Measurements from ENCODE around the gene SNRPD3. TPM values are rescaled to one million over a fixed set of nuclear protein-coding genes. Genes with fewer than 3 reads are reported as not detected.

The SNRPD3 gene
- polyA plus RNA-seq (ENCODE audit: low read depth in 6 of 6): 100 to 1,000 TPM in 4 of 6 donors, 10 to 100 TPM in 2; 73.1 to 141 (median 132) TPM

DNA sequence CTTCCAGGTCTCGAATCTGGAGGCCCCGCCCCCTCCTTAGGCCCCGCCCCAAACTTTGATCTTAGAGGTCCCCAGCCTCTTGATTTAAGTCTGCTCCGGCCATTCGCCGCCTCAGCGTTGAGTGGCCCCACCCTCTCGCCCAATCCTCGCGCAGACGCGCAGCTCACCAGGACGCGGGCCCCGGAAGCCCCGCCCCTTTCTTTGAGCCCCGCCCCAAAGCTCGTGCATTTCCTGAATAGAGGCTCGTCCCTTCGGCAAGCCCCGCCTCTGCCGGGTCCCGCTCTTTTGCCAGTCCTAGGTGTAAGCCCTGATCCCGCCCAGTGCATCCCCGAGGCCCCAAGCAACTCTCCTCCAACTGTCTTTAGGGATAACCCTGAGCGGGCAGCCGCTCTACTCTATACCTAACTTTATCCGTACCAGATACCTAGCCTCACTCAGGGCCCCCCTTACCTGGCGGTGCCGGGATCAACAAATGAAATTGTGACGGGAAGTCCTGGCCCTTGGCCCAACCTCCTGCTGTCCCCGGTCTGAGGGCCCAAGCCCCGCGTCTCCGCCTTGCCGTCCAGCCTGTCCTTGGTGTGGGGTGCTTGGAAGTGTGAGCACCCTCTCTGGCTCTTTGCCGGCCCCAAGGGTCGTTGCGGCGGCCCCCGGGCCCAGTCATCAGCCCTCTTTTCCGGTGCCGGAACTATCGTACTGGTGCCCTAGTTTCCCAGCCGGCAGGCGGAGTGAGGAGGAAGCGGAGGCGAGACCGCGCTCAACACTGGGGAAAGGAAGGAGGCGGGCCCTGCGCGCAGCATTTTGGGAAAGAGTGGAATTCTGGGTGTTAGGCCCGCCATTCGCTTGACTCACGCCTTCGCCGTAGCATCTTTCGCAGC lies at the start of gene SNRPD3:
TSS of gene SNRPD3 (plus strand) at position 835 of the 875 bp plus-strand sequence. CDS start 1,676 bp downstream, outside the sequence.
- H3K27me3 Mint-ChIP-seq: no peaks in the 10 kb centered on the region
- H3K27ac Mint-ChIP-seq: peak within 1 kb of the TSS; percentile 95 to 99 (median 98)
- H3K36me3 Mint-ChIP-seq: peaks cover 12 to 23% of the 10 kb centered on the region in 2 donors
- H3K9me3 Mint-ChIP-seq: no peaks in the 10 kb centered on the region
- peak within 1 kb of the TSS; percentile 92 to 100 (median 99) for H3K4me3 Mint-ChIP-seq
- peaks cover 73 to 87% (median 81%) of the 10 kb centered on the region in 3 donors for H3K4me1 Mint-ChIP-seq
- ATAC-seq (ENCODE audit: low read depth in 2 of 2): peak; percentile 77 to 80
- peak; percentile 96 for DNase-seq

DNA sequence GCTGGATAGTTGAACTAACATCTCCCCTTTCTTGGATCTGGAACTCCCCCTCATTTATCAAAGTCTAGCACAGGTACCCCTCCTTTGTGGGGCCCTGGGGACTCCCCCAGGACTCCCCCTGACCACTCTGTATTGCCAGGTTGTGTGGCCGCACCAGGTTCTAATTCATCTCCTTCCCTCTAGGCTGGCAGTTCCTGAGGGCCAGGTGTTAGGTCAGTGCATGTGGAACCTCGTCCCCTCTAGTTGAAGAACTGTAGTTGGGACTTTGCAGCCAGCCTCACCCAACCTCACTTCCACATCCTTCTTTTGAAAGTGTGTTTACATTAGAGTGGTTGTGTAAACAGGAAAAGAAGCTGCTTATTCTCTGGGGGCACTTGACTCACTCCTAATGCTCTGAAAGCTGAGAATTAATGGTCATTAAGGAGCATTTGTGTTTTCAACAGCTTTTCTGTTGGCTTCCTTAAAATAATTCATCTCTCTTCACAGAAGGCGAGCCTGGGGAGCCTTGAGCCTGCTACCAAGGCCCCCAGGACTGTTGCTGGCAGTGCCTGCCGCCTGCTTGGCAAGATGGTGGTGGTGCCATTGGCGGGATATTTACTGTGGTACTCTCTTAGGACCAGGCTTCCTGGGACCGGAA lies 48.9 kb upstream of the SNRPD3 start:
- peaks cover 0 to 4% (median 0%) of the 10 kb centered on the region in 3 donors for H3K27me3 Mint-ChIP-seq
- DNase-seq (no peak), ATAC-seq (ENCODE audit: low read depth in 2 of 2) (no peak)
- H3K4me3 Mint-ChIP-seq: peak overlapping the region in 3 of 8 donors; percentile 19 to 55 (median 44)
- H3K27ac Mint-ChIP-seq: peak overlapping the region in 4 of 6 donors; percentile 1 to 92 (median 40)
- H3K36me3 Mint-ChIP-seq: no peaks in the 10 kb centered on the region
- no peaks in the 10 kb centered on the region for H3K9me3 Mint-ChIP-seq
- peaks cover 35 to 46% (median 46%) of the 10 kb centered on the region in 3 donors for H3K4me1 Mint-ChIP-seq

DNA sequence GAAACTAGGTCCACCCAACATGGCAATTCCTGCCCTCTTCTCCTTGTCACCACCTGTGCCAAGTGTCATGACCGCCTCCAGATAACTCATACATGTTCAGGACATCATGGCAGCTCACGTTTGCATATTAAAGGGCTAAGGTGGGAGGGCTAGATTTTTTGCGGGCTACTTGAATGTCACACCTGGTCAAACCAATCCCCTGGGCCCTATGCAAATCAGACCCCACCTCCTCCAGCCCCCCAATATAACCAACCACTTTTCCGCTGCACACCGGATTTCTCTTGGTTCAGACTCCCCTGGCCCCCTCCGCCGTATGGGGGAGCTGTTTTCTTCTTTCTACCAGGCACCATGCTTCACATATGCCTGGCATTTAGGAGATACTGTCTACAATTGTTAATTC lies 48.1 kb upstream of the SNRPD3 start:
- H3K27ac Mint-ChIP-seq: peak overlapping the region in 1 of 6 donors; percentile 26
- peaks cover 0 to 4% (median 0%) of the 10 kb centered on the region in 3 donors for H3K27me3 Mint-ChIP-seq
- H3K4me3 Mint-ChIP-seq: peak overlapping the region in 2 of 8 donors; percentile 20 to 25
- DNase-seq (no peak), ATAC-seq (ENCODE audit: low read depth in 2 of 2) (no peak)
- H3K4me1 Mint-ChIP-seq: peaks cover 33 to 48% (median 47%) of the 10 kb centered on the region in 3 donors
- no peaks in the 10 kb centered on the region for H3K9me3 Mint-ChIP-seq
- H3K36me3 Mint-ChIP-seq: no peaks in the 10 kb centered on the region

DNA sequence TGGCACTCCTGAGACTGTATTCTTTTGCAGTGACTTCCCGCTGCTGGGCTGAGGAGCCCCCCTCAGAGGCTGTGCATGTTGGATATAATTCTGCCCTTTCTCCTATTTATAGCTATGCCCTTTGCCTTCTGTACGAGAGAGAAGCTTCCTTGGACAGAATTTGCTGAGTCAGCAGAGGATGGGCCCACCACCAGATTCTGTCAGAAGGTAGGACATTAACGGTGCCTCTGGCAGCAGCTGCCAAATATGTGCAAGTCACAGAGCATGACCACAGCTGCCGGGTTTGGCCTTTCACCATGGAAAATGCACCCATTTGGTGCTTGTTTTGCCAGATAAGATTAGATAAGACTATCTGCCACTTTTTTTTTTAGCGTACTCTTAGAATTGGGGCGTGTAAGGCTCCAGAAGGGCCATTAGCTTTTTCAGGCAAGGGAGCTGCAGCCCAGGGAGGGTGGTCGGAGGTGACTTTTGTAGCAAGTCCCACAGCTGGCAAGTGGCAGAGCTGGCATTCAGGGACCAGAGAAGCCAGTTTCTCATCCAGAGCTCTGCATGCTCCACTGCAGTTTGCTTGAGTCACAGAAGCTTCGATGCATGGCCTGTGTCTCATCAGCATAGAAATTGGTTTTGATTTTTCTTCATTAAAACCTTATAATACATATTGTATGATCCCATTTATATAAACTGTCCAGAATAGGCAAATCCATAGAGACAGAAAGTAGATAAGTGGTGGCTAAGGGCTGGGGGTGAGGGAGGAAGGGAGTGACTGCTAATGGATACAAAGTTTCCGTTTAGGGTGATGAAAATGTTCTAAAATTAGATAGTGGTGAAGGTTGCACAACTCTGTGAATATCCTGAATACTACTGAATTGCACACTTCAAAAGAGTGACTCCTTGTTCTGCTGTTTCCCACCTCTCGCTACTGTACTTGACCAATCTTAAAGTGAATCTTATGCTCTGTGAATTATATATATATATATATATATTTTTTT lies 44.9 kb upstream of the SNRPD3 start:
- H3K4me1 Mint-ChIP-seq: peaks cover 22 to 45% (median 34%) of the 10 kb centered on the region in 3 donors
- H3K4me3 Mint-ChIP-seq: peak overlapping the region in 4 of 8 donors; percentile 9 to 43 (median 18)
- no peaks in the 10 kb centered on the region for H3K27me3 Mint-ChIP-seq
- H3K9me3 Mint-ChIP-seq: no peaks in the 10 kb centered on the region
- no peak for DNase-seq
- peak overlapping the region in 4 of 6 donors; percentile 16 to 81 (median 68) for H3K27ac Mint-ChIP-seq
- no peak for ATAC-seq (ENCODE audit: low read depth in 2 of 2)
- no peaks in the 10 kb centered on the region for H3K36me3 Mint-ChIP-seq

DNA sequence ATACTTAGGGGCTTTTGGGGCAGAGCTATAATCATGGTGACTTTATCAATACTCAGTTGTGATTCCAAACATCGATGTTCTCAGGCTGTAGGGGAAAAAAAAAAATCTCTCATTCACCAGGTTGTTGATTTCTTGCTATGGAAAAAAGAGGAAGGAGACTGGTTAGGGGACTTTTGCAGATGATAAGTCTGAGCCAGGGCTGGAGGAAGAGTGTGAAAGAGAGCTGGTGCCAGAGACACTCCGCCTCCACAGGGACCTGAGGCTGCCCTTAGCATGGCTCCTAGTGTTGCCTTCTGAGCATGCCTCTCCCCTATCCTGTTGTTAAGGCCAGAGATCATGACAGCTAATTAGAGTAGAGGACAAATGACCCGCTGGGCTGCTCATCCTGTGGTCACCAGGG lies 43.8 kb upstream of the SNRPD3 start:
- H3K9me3 Mint-ChIP-seq: no peaks in the 10 kb centered on the region
- H3K27ac Mint-ChIP-seq: peak overlapping the region in 2 of 6 donors; percentile 30 to 81
- peaks cover 22 to 38% (median 28%) of the 10 kb centered on the region in 3 donors for H3K4me1 Mint-ChIP-seq
- peak overlapping the region in 5 of 8 donors; percentile 3 to 62 (median 30) for H3K4me3 Mint-ChIP-seq
- peaks cover under 1 to 5% (median 4%) of the 10 kb centered on the region in 3 donors for H3K27me3 Mint-ChIP-seq
- ATAC-seq (ENCODE audit: low read depth in 2 of 2): peak; percentile 85 to 94
- DNase-seq: peak; percentile 33
- H3K36me3 Mint-ChIP-seq: no peaks in the 10 kb centered on the region

DNA sequence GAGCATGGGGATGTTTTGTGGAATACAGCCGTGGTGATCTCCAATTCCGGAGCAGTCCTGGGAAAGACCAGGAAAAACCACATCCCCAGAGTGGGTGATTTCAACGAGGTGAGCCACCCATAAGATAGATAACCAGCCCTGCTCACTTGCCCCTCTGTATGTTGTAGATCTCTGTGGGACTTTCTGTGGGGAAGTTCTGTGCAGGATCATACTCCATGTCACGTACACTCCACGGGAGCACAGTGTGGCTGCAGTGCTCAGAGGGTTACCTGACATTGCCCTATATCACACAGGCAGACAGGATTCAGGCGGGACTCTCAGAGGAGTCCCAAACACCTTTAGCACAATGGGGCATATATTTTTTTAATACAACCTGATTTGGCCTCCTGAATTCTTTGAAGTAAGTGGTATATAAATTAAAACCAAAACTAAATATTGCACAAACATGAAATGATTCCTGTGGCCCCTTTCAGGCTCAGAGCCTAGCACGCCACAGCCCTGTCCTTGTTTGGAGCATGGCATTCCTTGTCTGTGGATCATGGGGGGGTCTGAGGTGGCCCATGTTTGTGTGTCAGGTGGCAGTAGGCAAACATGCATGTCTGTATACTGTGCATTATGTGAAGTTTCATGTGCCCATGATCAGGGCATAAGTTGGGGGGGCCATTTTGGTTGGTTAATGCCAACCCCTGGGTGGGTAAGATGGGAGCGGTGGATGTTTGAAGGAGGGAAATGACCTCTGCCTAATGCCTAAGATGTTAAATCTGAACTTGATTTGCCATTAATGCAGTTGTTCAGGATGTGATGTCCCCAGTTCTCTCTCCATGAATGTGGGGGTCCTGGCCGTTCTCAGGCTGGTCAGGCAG lies 42.2 kb upstream of the SNRPD3 start:
- no peak overlapping the region for H3K4me3 Mint-ChIP-seq
- H3K4me1 Mint-ChIP-seq: peaks cover 22 to 34% (median 23%) of the 10 kb centered on the region in 3 donors
- H3K36me3 Mint-ChIP-seq: no peaks in the 10 kb centered on the region
- DNase-seq (no peak), ATAC-seq (ENCODE audit: low read depth in 2 of 2) (no peak)
- H3K9me3 Mint-ChIP-seq: no peaks in the 10 kb centered on the region
- H3K27me3 Mint-ChIP-seq: peaks cover 10 to 16% (median 15%) of the 10 kb centered on the region in 3 donors
- H3K27ac Mint-ChIP-seq: peak overlapping the region in 1 of 6 donors; percentile 2

DNA sequence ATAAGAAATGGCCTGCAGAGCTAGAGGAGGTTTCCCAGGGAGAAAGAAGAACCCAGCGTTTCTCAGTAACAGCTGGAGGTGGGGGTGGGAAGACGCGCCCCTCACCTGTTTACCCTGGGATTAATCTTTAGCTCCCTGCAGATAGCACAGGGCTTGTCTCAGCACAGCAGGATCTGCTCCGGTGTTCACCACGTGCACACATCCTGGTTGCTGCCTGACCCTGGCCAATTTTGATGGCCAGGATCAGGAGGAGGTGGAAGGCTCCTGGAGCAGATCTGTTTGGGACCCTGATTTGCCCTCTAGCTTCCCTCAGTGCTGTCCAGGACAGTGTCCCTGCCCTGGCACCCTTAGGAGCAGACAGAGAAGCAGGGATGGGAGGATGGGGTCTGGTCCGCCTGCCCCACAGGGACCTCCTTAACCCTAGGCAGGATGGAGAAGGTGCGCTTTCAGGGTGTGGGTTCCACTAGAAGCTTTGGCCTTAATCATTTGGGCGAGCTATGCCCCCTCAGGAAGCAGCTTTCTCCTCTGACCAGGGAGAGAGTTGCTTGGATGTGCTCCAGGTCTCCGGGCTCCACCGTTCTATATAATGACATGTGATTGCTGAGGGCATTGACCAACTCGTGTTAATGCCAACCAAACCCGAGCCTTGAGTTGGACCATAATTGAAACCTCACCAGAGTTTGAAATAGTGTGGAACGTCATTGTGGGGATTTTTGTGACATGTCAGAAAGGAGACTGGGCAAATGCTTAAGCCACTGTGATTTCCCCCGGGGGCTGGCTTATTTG lies 41.4 kb upstream of the SNRPD3 start:
- Mint-ChIP-seq H3K27ac (peak overlapping the region in 1 of 6 donors; percentile 47), H3K4me1 (peaks cover 18 to 34% (median 23%) of the 10 kb centered on the region in 3 donors), H3K27me3 (peaks cover 10 to 21% (median 15%) of the 10 kb centered on the region in 3 donors), H3K9me3 (no peaks in the 10 kb centered on the region), H3K4me3 (no peak overlapping the region), H3K36me3 (no peaks in the 10 kb centered on the region)
- DNase-seq: no peak
- no peak for ATAC-seq (ENCODE audit: low read depth in 2 of 2)

DNA sequence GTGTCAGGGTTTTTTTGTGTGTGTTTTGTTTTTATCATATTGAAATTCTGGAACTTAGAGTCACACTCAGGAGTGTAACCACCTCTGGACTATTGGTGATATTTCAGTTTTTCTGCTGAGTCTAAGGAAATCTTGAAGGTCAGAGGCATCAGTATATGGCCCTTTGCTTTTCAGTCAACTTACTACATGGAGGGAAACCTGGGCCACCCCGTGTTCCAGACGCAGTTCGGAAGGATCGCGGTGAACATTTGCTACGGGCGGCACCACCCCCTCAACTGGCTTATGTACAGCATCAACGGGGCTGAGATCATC lies 40.8 kb upstream of the SNRPD3 start:
- no peak for ATAC-seq (ENCODE audit: low read depth in 2 of 2)
- Mint-ChIP-seq H3K27ac (peak overlapping the region in 1 of 6 donors; percentile 47), H3K36me3 (no peaks in the 10 kb centered on the region), H3K9me3 (no peaks in the 10 kb centered on the region), H3K4me1 (peaks cover 18 to 34% (median 23%) of the 10 kb centered on the region in 3 donors), H3K27me3 (peaks cover 10 to 21% (median 15%) of the 10 kb centered on the region in 3 donors), H3K4me3 (no peak overlapping the region)
- no peak for DNase-seq

DNA sequence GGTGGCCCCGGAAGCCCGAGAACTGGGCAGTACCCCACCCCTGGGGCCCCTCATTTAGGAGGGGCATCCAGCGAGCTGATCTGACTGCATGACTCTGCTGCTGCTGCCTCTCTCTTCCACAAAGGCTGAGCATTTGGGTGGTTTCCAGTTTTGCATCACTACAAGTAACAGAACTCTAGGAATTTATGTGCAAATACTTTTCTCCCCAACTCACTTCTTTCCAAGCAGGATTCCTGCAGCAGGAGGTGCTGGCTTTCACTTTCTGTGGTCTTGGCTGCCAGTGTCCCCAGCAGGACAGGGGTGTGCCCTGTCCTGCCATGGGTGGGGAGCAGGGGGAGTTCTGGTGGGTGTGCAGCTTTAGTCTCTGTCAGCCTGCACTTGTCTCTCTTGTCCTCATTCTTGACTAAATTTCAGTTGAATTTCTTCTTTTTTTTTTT lies 39.5 kb upstream of the SNRPD3 start:
- ATAC-seq (ENCODE audit: low read depth in 2 of 2) (no peak), DNase-seq (no peak)
- no peaks in the 10 kb centered on the region for H3K9me3 Mint-ChIP-seq
- peaks cover 15 to 21% (median 18%) of the 10 kb centered on the region in 3 donors for H3K27me3 Mint-ChIP-seq
- H3K27ac Mint-ChIP-seq: peak overlapping the region in 2 of 6 donors; percentile 16 to 32
- peaks cover 8 to 23% (median 13%) of the 10 kb centered on the region in 3 donors for H3K4me1 Mint-ChIP-seq
- H3K36me3 Mint-ChIP-seq: no peaks in the 10 kb centered on the region
- no peak overlapping the region for H3K4me3 Mint-ChIP-seq

DNA sequence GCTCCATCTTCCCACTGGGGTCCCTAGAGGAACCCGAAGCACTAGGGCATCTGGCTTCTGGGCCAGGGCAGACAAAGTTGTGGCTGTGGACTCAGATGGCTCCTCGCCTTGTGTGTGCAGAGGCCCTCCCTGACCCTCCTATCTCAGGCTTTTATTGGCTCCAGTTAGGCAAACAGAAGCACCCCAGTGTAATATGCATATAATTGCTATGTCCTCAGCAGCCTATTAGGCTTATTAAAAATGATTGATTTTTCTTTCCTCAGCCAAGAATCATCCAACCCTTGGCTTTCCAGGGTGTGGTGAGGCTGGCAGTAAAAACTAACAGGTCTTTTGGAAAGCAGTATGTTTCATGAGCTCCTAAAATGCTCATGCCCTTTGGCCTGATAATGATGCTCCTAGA lies 38.4 kb upstream of the SNRPD3 start:
- H3K27ac Mint-ChIP-seq: no peak overlapping the region
- H3K4me3 Mint-ChIP-seq: no peak overlapping the region
- peaks cover 21 to 24% (median 23%) of the 10 kb centered on the region in 3 donors for H3K27me3 Mint-ChIP-seq
- H3K36me3 Mint-ChIP-seq: no peaks in the 10 kb centered on the region
- no peak for ATAC-seq (ENCODE audit: low read depth in 2 of 2)
- no peaks in the 10 kb centered on the region for H3K9me3 Mint-ChIP-seq
- H3K4me1 Mint-ChIP-seq: peaks cover 5 to 23% (median 9%) of the 10 kb centered on the region in 3 donors
- no peak for DNase-seq

DNA sequence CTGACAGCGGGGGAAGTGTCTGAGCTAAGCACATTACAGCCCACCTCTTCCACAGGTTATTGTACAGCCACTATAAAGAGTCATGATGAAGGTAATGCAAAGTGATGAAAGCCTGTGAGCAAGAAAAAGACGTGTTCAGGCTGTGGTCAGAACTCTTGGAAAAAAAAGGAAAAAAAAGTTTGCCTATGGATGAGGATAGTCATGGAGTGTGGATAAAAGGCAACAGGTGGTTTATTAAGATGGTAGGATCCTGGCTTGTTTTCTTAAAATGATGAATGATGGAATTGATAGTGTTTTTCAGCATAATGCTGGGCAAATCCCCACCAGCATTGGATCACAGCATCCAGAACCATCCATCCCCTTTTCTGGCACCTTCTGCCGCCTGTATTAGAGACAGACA lies 37.6 kb upstream of the SNRPD3 start:
- Mint-ChIP-seq H3K4me3 (no peak overlapping the region), H3K4me1 (peaks cover 5 to 15% (median 7%) of the 10 kb centered on the region in 3 donors), H3K9me3 (no peaks in the 10 kb centered on the region), H3K27ac (peak overlapping the region in 1 of 6 donors; percentile 26), H3K27me3 (peaks cover 21 to 24% (median 23%) of the 10 kb centered on the region in 3 donors), H3K36me3 (no peaks in the 10 kb centered on the region)
- ATAC-seq (ENCODE audit: low read depth in 2 of 2) (no peak), DNase-seq (no peak)
